ENCODE results near the gene CHD1. TPM values are rescaled to one million over a fixed set of nuclear protein-coding genes. Genes with fewer than 3 reads are reported as not detected.

Gene CHD1
- total RNA-seq, 6 donors from 2014 or later = 23.0 to 95.5 (median 42.0) TPM

GRCh38 chr5:98816582-98817222, 112.1 kb downstream of the CHD1 start:
- DNase-seq (peak in 1 of 2 donors; percentile 86), ATAC-seq (ENCODE audit: low FRiP score in 2 of 2) (no peak)
- Histone ChIP-seq H3K27me3 (no peaks in the 10 kb centered on the region), H3K27ac (no peak overlapping the region), H3K9me3 (peaks cover 0 to 8% (median 0%) of the 10 kb centered on the region in 4 donors), H3K36me3 (no peaks in the 10 kb centered on the region), H3K4me3 (no peak overlapping the region), H3K4me1 (peaks cover 0 to 4% (median 0%) of the 10 kb centered on the region in 4 donors)
- TF ChIP-seq POLR2A (IDR thresholded peaks at IDR 0.05) = no peak
- TF ChIP-seq EP300 (IDR thresholded peaks at IDR 0.05) = no peak
- no peak for TF ChIP-seq POLR2AphosphoS5 (IDR thresholded peaks at IDR 0.05)
- no peak for TF ChIP-seq CTCF (IDR thresholded peaks at IDR 0.05)
- WGBS, 2 donors = 67 to 70% methylated on average over 3 to 6 of the region's 6 CpGs

- peaks cover 0 to 4% (median 0%) of the 10 kb centered on the region in 4 donors for H3K4me1 ChIP-seq
- 89 to 91% methylated on average over 3 of the region's 3 CpGs for WGBS, 2 donors
- H3K36me3 ChIP-seq = no peaks in the 10 kb centered on the region
- DNase-seq (no peak), ATAC-seq (ENCODE audit: low FRiP score in 2 of 2) (no peak)
- H3K27ac ChIP-seq = no peak overlapping the region
- H3K4me3 ChIP-seq = no peak overlapping the region
- no peaks in the 10 kb centered on the region for H3K27me3 ChIP-seq
- TF ChIP-seq POLR2A (IDR thresholded peaks at IDR 0.05) (no peak), EP300 (IDR thresholded peaks at IDR 0.05) (no peak), CTCF (IDR thresholded peaks at IDR 0.05) (no peak), POLR2AphosphoS5 (IDR thresholded peaks at IDR 0.05) (no peak)
- no peaks in the 10 kb centered on the region for H3K9me3 ChIP-seq
Observed at GRCh38 chr5:98813755-98814154, 115.1 kb downstream of the CHD1 start.

GRCh38 chr5:98810206-98810605, 118.6 kb downstream of the CHD1 start:
- H3K36me3 ChIP-seq = no peaks in the 10 kb centered on the region
- 41 to 42% methylated on average over 2 of the region's 2 CpGs for WGBS, 2 donors
- H3K4me1 ChIP-seq = no peaks in the 10 kb centered on the region
- TF ChIP-seq POLR2A (IDR thresholded peaks at IDR 0.05) (no peak), CTCF (IDR thresholded peaks at IDR 0.05) (no peak), POLR2AphosphoS5 (IDR thresholded peaks at IDR 0.05) (no peak), EP300 (IDR thresholded peaks at IDR 0.05) (no peak)
- no peak overlapping the region for H3K4me3 ChIP-seq
- H3K27me3 ChIP-seq = no peaks in the 10 kb centered on the region
- ATAC-seq (ENCODE audit: low FRiP score in 2 of 2) (no peak), DNase-seq (no peak)
- peaks cover 0 to 15% (median 9%) of the 10 kb centered on the region in 4 donors for H3K9me3 ChIP-seq
- no peak overlapping the region for H3K27ac ChIP-seq

- no peak for TF ChIP-seq POLR2AphosphoS5 (IDR thresholded peaks at IDR 0.05)
- no peak for TF ChIP-seq CTCF (IDR thresholded peaks at IDR 0.05)
- TF ChIP-seq POLR2A (IDR thresholded peaks at IDR 0.05) = no peak
- no peak for TF ChIP-seq EP300 (IDR thresholded peaks at IDR 0.05)
- H3K4me1 ChIP-seq = no peaks in the 10 kb centered on the region
- H3K9me3 ChIP-seq = peaks cover 0 to 15% (median 9%) of the 10 kb centered on the region in 4 donors
- H3K27me3 ChIP-seq = no peaks in the 10 kb centered on the region
- no peak for DNase-seq
- H3K36me3 ChIP-seq = no peaks in the 10 kb centered on the region
- H3K4me3 ChIP-seq = no peak overlapping the region
- no peak overlapping the region for H3K27ac ChIP-seq
- no peak for ATAC-seq (ENCODE audit: low FRiP score in 2 of 2)
Observed at GRCh38 chr5:98807806-98808205, 121.0 kb downstream of the CHD1 start.

- ATAC-seq (ENCODE audit: low FRiP score in 2 of 2) = no peak
Observed at GRCh38 chr5:98805070-98805469, 123.7 kb downstream of the CHD1 start.

More at GRCh38 chr5:98805070-98805469, 123.7 kb downstream of the CHD1 start:
- no peaks in the 10 kb centered on the region for H3K4me1 ChIP-seq
- no peaks in the 10 kb centered on the region for H3K36me3 ChIP-seq
- H3K27ac ChIP-seq = no peak overlapping the region
- H3K4me3 ChIP-seq = no peak overlapping the region
- no peaks in the 10 kb centered on the region for H3K27me3 ChIP-seq
- no peak for TF ChIP-seq POLR2A (IDR thresholded peaks at IDR 0.05)
- no peak for TF ChIP-seq CTCF (IDR thresholded peaks at IDR 0.05)
- TF ChIP-seq EP300 (IDR thresholded peaks at IDR 0.05) = no peak
- TF ChIP-seq POLR2AphosphoS5 (IDR thresholded peaks at IDR 0.05) = no peak
- peaks cover 0 to 15% (median 9%) of the 10 kb centered on the region in 4 donors for H3K9me3 ChIP-seq
- WGBS, 2 donors = 0 to 3% methylated on average over 1 of the region's 1 CpG
- DNase-seq = no peak

All from upper lobe of left lung (tissue), 6 donors.